LNCaP clone FGC (cell line): ENCODE data around the gene OR5A2.

Experiments
- DNase-seq: peaks from one replicate; pipeline ENCODE4 v3.0.0-alpha.2; 2011; ENCODE audit warnings: low read depth
- H3K4me3 ChIP-seq: 2 replicates; pipeline ENCODE4 v1.5.1; 2011; ENCODE audit warnings: mild to moderate bottlenecking, low read depth, low read length, control low read depth
- TF ChIP-seq, protein P1 (sequence below): IDR thresholded peaks from 2 replicates; pipeline ENCODE4 v1.5.1; 2012; ENCODE audit warnings: mild to moderate bottlenecking; ENCODE audit not compliant: control insufficient read depth, insufficient read depth; ENCODE audit errors: extremely low read depth

Gene OR5A2

GRCh38 chr11:59437770-59438169 is 11.6 kb upstream of the OR5A2 start:
- TF ChIP-seq, protein P1, sequence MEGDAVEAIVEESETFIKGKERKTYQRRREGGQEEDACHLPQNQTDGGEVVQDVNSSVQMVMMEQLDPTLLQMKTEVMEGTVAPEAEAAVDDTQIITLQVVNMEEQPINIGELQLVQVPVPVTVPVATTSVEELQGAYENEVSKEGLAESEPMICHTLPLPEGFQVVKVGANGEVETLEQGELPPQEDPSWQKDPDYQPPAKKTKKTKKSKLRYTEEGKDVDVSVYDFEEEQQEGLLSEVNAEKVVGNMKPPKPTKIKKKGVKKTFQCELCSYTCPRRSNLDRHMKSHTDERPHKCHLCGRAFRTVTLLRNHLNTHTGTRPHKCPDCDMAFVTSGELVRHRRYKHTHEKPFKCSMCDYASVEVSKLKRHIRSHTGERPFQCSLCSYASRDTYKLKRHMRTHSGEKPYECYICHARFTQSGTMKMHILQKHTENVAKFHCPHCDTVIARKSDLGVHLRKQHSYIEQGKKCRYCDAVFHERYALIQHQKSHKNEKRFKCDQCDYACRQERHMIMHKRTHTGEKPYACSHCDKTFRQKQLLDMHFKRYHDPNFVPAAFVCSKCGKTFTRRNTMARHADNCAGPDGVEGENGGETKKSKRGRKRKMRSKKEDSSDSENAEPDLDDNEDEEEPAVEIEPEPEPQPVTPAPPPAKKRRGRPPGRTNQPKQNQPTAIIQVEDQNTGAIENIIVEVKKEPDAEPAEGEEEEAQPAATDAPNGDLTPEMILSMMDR = no peak
- no peak overlapping the region for H3K4me3 ChIP-seq
- DNase-seq = no peak

DNA sequence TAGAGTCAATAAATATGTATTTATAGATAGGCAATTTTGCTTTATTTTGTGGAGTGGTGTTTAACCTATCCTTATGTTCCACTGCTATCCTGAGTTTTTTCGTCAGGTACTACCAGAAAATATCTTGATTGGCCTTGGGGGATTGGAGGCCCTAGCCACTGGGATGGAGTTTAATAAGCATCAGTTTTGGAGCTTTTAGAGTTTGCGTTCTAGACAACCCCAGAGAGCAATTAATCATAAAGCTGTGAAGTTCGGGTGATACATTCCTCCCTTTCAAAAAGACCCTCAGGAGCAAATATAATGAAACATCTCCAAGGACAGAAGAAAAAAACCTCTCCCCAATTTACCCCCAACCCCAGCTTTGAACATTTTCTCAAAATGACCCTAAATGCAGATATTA is 10.0 kb upstream of the OR5A2 start, which contains the start of gene OR5A1:
Gene OR5A1, plus strand, starts transcription at position 301 of the 400 bp plus-strand sequence. CDS start 6,700 bp downstream, outside the sequence.
- no peak for DNase-seq
- H3K4me3 ChIP-seq = no peak within 1 kb of the TSS
- TF ChIP-seq, protein P1 = no peak

DNA sequence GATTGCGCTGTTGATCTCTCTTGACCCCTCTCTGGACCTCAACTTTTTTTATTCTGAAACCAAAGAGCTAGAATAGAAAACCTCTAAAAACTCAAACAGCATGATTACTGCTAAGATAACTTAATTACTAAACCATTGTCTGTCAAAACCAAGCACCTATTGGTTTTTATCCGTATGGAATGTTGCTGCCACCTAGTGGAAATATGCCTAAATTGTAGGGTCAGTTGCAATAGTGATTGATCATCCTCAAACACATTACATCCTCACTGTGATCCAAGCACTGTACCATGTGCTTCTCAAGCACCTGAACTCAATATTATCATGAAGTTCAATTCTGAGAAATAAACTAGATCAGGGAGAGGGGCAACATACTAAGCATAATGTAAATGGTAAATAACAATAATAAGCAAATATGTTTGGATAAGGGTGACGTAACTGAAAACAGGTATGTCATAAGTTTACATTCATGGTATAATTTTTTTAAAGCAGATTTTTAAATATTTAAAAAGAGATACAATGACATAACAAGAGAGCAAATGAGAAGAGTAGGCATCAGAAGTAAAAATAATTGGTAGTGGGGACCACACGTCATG is 3.8 kb upstream of the OR5A2 start:
- H3K4me3 ChIP-seq = no peak overlapping the region
- TF ChIP-seq, protein P1 = peak; percentile 81
- DNase-seq = peak; percentile 32

- TF ChIP-seq, protein P1 = no peak
- no peak overlapping the region for H3K4me3 ChIP-seq
- no peak for DNase-seq
These were observed 812 bp upstream of the OR5A2 start for GRCh38 chr11:59427068-59427382.

GRCh38 chr11:59425131-59425530 is 1.1 kb downstream of the OR5A2 start:
- no peak for DNase-seq
- TF ChIP-seq, protein P1 = no peak

DNA sequence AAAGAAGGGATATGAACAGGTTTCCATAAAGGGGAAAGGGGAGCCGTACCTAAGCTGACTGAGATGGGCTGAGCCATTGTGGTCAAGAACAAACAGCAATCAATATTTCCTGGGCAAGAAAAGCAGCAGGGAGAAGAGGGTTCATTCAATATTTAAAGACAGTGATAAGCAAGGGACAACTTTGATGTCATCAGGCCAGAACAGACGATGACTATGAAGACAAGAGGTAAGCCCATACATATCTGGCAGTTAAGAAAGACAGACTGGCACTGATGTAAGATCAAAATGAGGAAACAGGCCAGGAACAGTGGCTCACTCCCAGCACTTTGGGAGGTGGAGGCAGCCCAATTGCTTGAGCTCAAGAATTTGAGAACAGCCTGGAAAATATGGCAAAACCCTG is 2.4 kb downstream of the OR5A2 start:
- H3K4me3 ChIP-seq = no peak overlapping the region
- TF ChIP-seq, protein P1 = no peak
- no peak for DNase-seq

More at GRCh38 chr11:59425131-59425530, 1.1 kb downstream of the OR5A2 start:
- H3K4me3 ChIP-seq = no peak overlapping the region

GRCh38 chr11:59418156-59418555 is 8.1 kb downstream of the OR5A2 start:
- H3K4me3 ChIP-seq = no peak overlapping the region
- no peak for DNase-seq
- TF ChIP-seq, protein P1 = no peak
